SIG-M5 treated with dmso at 0.1 percent for 504 hours (cell line): ENCODE measurements around the gene ZNF442.
"Not testable (repeated sequence)": the region's sequence is repeated elsewhere in the genome, so short reads cannot be mapped to it uniquely, and the experiment has no call there.

Experiments
- DNase-seq: peaks from one replicate; lab custom pipeline; 2025; ENCODE audit not compliant: unreplicated experiment; lab: John Stamatoyannopoulos, UW

Gene ZNF442

GRCh38 chr19:12331211-12331941, 34.1 kb downstream of the ZNF442 start:
- no peak for DNase-seq

GRCh38 chr19:12330340-12330739, 35.1 kb downstream of the ZNF442 start:
- no peak for DNase-seq

GRCh38 chr19:12325690-12326089, 39.8 kb downstream of the ZNF442 start:
- DNase-seq, result no peak

GRCh38 chr19:12318782-12319413, 46.6 kb downstream of the ZNF442 start:
- DNase-seq, result no peak

- DNase-seq, result no peak
Measured at GRCh38 chr19:12314553-12314952, 50.9 kb downstream of the ZNF442 start.

- DNase-seq, result not testable (repeated sequence)
Measured at GRCh38 chr19:12308891-12309290, 56.6 kb downstream of the ZNF442 start.
